ENCODE data around the gene TMEM200B. TPM values are rescaled to one million over a fixed set of nuclear protein-coding genes. Genes with fewer than 3 reads are reported as not detected.
"Not testable (repeated sequence)": the region's sequence is repeated elsewhere in the genome, so short reads cannot be mapped to it uniquely, and the experiment has no call there.

The TMEM200B gene
- total and polyA plus RNA-seq, 2 of the 4 experiments (the other 2 are of a cell fraction): 4.8 to 6.2 TPM

GRCh38 chr1:29108041-29108440, 15.7 kb downstream of the TMEM200B start:
- H3K23ac ChIP-seq (ENCODE audit: low read depth, low read length); ATAC-seq (ENCODE audit: low read depth); BruUV-seq (replicated peaks); H2AK9ac ChIP-seq (replicated peaks; ENCODE audit: low read depth, low read length, poor library complexity); H3K4ac ChIP-seq (ENCODE audit: low read depth, low read length); H3K27ac ChIP-seq (ENCODE audit: insufficient read depth, low read length); H3K36me3 ChIP-seq (ENCODE audit: control insufficient read depth, insufficient read depth, low read length); H3K9me1 ChIP-seq (ENCODE audit: insufficient read depth, low read length); H2AK5ac ChIP-seq (ENCODE audit: low read depth, low read length); H3K9me3 ChIP-seq (ENCODE audit: control insufficient read depth, insufficient read depth, low read length); POLR2A ChIA-PET (ENCODE audit: unreplicated experiment); H2BK20ac ChIP-seq (ENCODE audit: low read depth, low read length); H2BK5ac ChIP-seq (ENCODE audit: low read depth, low read length, poor library complexity, severe bottlenecking); H3K56ac ChIP-seq (ENCODE audit: extremely low read depth, insufficient read depth, low read length); H3K4me1 ChIP-seq (ENCODE audit: control insufficient read depth, insufficient read depth, low read length); dilution Hi-C loops (cut with HindIII; ENCODE audit: low sequenced_read_pairs, unreplicated experiment); H4K91ac ChIP-seq (ENCODE audit: insufficient read depth, low read depth, low read length); H3K79me1 ChIP-seq (ENCODE audit: low read depth in 1 of 2, low read length in 2 of 2); H3K14ac ChIP-seq (replicated peaks; ENCODE audit: low read depth, low read length); H4K8ac ChIP-seq (ENCODE audit: low read depth in 2 of 2, low read length in 2 of 2); H3K4me3 ChIP-seq (ENCODE audit: insufficient read depth, low read depth, low read length); H2BK120ac ChIP-seq (ENCODE audit: low read depth, low read length); H3K4me2 ChIP-seq (ENCODE audit: low read depth, low read length); H3K18ac ChIP-seq (ENCODE audit: low read depth, low read length); DNase-seq; in situ Hi-C loops (cut with MboI; ENCODE audit: low sequenced_read_pairs); H3K9ac ChIP-seq (ENCODE audit: low read depth, low read length); H4K20me1 ChIP-seq (ENCODE audit: insufficient read depth, low read length); H4K5ac ChIP-seq (ENCODE audit: low read depth, low read length); H3K27me3 ChIP-seq (ENCODE audit: control insufficient read depth, insufficient read depth, low read length); H2AFZ ChIP-seq (replicated peaks; ENCODE audit: low read length, poor library complexity); H2BK15ac ChIP-seq (ENCODE audit: low read depth, low read length); intact Hi-C loops (cut with micrococcal nuclease): not testable (repeated sequence)
- CTCF ChIA-PET: interaction anchor here (0.6 kb wide), 1 partner anchor 60 kb away, joined by 3 read pairs; no protein-coding TSS in a partner anchor
- WGBS, 2 experiments (ENCODE audit: extremely low coverage in 2 of 2, insufficient read length in 1 of 2): no CpG with 5 or more reads among the region's 6 CpGs
- TF ChIP-seq CEBPB (IDR thresholded peaks at IDR 0.05; ENCODE audit: low read depth, low read length): peak; percentile 14; the same call in 1 of the 2 replicates

Measured in IMR-90 (cell line).